Nephron progenitor cell (in vitro differentiated cells): Measurements from ENCODE around the gene GSTP1.
A peak's percentile ranks its signal among the peaks of the same experiment; 100 is the strongest.

Experiments used
- DNase-seq: peaks from one replicate; pipeline ENCODE4 v3.0.0; 2021
- H3K27ac Mint-ChIP-seq: 2 replicates; pipeline ENCODE4 v1.8.0; 2021; ENCODE audit warnings: mild to moderate bottlenecking, moderate library complexity, mixed read lengths
- H3K27me3 Mint-ChIP-seq: 2 replicates; pipeline ENCODE4 v1.8.0; 2021; ENCODE audit warnings: mild to moderate bottlenecking, low read depth, mixed read lengths; ENCODE audit not compliant: poor library complexity
- H3K36me3 Mint-ChIP-seq: 2 replicates; pipeline ENCODE4 v1.8.0; 2021; ENCODE audit warnings: low read depth, mixed read lengths
- H3K4me1 Mint-ChIP-seq: 2 replicates; pipeline ENCODE4 v1.8.0; 2021; ENCODE audit warnings: mixed read lengths
- H3K4me3 Mint-ChIP-seq: 2 replicates; pipeline ENCODE4 v1.8.0; 2021; ENCODE audit warnings: mild to moderate bottlenecking, moderate library complexity, mixed read lengths
- H3K9me3 Mint-ChIP-seq: 2 replicates; pipeline ENCODE4 v1.8.0; 2021; ENCODE audit warnings: mild to moderate bottlenecking, moderate library complexity, mixed read lengths
- TF ChIP-seq, protein P1 (sequence below): fragments of 200-600 bp; sonication (generic); IDR thresholded peaks from 2 replicates; pipeline ENCODE4 v1.5.0; 2021; ENCODE audit warnings: antibody characterized with exemption

The GSTP1 gene

GRCh38 chr11:67583247-67584204 is at the start of gene GSTP1:
Gene GSTP1 (plus strand): TSS chr11:67583812. CDS start chr11:67583844, 32 bp downstream.
- DNase-seq = peak; percentile 93
- H3K4me1 Mint-ChIP-seq = peaks cover 56% of the 10 kb centered on the region
- peaks cover 53% of the 10 kb centered on the region for H3K27me3 Mint-ChIP-seq
- H3K36me3 Mint-ChIP-seq = peaks cover 38% of the 10 kb centered on the region
- peak within 1 kb of the TSS; percentile 97 for H3K27ac Mint-ChIP-seq
- TF ChIP-seq, protein P1, sequence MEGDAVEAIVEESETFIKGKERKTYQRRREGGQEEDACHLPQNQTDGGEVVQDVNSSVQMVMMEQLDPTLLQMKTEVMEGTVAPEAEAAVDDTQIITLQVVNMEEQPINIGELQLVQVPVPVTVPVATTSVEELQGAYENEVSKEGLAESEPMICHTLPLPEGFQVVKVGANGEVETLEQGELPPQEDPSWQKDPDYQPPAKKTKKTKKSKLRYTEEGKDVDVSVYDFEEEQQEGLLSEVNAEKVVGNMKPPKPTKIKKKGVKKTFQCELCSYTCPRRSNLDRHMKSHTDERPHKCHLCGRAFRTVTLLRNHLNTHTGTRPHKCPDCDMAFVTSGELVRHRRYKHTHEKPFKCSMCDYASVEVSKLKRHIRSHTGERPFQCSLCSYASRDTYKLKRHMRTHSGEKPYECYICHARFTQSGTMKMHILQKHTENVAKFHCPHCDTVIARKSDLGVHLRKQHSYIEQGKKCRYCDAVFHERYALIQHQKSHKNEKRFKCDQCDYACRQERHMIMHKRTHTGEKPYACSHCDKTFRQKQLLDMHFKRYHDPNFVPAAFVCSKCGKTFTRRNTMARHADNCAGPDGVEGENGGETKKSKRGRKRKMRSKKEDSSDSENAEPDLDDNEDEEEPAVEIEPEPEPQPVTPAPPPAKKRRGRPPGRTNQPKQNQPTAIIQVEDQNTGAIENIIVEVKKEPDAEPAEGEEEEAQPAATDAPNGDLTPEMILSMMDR = peak; percentile 73
- peak within 1 kb of the TSS; percentile 96 for H3K4me3 Mint-ChIP-seq
- peaks cover 3% of the 10 kb centered on the region for H3K9me3 Mint-ChIP-seq

GRCh38 chr11:67534070-67534679 is 49.4 kb upstream of the GSTP1 start:
- TF ChIP-seq, protein P1 = no peak
- no peak for DNase-seq
- H3K4me3 Mint-ChIP-seq = no peak overlapping the region
- H3K27ac Mint-ChIP-seq = no peak overlapping the region
- H3K27me3 Mint-ChIP-seq = peaks cover 7% of the 10 kb centered on the region
- peaks cover 3% of the 10 kb centered on the region for H3K4me1 Mint-ChIP-seq
- H3K9me3 Mint-ChIP-seq = peaks cover 53% of the 10 kb centered on the region
- H3K36me3 Mint-ChIP-seq = no peaks in the 10 kb centered on the region

DNA sequence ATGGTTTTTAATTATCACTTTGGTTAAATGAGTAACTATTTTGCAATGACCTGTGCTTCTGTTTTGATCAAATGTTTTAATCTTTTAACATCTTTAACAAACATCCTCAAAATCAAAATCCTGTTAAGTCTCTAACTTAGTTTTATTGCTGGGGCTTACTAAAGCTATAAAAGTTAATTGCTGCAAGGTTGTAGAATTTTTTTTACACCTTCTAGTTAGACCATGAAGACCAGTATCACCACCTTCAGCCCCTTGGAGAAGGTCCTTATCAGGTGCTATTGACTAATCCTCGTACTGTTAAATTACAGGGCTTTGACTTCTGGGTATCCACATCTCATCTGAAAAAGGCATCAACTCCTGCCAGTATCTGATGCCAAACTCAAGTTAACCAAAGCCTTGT is 48.1 kb upstream of the GSTP1 start:
- Mint-ChIP-seq H3K4me1 (no peaks in the 10 kb centered on the region), H3K9me3 (peaks cover 53% of the 10 kb centered on the region), H3K27me3 (peaks cover 7% of the 10 kb centered on the region), H3K4me3 (no peak overlapping the region), H3K36me3 (no peaks in the 10 kb centered on the region), H3K27ac (no peak overlapping the region)
- TF ChIP-seq, protein P1 = no peak
- DNase-seq = no peak

DNA sequence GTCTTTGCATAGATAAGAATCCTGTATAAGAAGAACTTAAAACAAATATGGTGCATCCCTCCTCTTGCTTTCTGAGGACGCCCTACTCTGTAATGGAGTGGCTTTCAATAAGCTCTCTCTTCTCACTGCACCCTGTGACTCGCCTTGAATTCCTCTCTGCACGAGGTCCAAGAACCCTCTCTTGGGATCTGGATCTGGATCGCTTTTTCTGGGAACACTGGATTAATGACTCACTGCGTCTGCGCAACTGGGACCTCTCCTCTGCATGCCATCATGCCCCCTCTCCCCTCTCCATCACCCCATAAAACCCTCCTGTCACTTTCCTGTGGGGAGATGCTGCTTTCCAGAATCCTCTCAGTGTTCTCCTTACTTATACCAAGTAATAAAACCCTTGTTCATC is 45.3 kb upstream of the GSTP1 start:
- Mint-ChIP-seq H3K9me3 (peaks cover 40% of the 10 kb centered on the region), H3K4me3 (no peak overlapping the region), H3K36me3 (no peaks in the 10 kb centered on the region), H3K27ac (peak overlapping the region; percentile 14), H3K4me1 (peaks cover 9% of the 10 kb centered on the region), H3K27me3 (peaks cover 7% of the 10 kb centered on the region)
- DNase-seq = no peak
- TF ChIP-seq, protein P1 = no peak

DNA sequence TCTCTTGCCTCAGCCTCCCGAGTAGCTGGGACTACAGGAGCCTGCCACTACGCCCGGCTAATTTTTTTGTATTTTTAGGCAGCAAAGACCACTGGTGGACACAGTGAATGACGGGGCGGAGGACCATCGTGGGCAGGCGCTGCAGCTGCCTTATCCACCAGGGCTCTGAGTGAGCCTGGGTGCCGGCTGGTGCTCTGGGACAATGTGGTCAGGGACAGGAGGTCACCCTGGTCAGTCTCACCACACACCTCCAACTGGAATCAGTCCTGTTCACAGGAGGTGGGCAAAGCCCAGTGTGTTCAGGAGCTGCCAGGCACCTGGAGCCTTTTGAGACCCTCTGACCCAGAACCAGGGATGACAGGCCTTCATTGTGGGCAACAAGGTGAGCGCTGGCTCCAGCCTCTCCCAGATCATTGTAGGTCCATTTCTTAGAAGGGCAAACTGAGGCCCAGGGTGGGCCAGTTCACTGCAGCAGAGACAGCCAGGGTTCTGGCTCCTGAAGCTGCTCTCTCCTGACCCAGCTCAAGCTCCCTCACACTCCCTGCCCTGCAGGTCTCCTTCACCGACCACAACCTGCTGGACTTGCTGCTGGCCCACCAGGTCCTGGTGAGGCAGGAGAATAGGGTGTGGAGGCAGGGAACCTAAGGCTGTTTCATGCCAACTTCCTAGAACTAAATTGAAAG is 44.6 kb upstream of the GSTP1 start:
- Mint-ChIP-seq H3K27ac (no peak overlapping the region), H3K27me3 (peaks cover 7% of the 10 kb centered on the region), H3K9me3 (peaks cover 33% of the 10 kb centered on the region), H3K4me3 (no peak overlapping the region), H3K4me1 (peaks cover 9% of the 10 kb centered on the region), H3K36me3 (no peaks in the 10 kb centered on the region)
- TF ChIP-seq, protein P1 = no peak
- DNase-seq = no peak
